ENCODE measurements around the gene GOLGA7B.
A peak's percentile ranks its signal among the peaks of the same experiment; 100 is the strongest.

Gene GOLGA7B

DNA sequence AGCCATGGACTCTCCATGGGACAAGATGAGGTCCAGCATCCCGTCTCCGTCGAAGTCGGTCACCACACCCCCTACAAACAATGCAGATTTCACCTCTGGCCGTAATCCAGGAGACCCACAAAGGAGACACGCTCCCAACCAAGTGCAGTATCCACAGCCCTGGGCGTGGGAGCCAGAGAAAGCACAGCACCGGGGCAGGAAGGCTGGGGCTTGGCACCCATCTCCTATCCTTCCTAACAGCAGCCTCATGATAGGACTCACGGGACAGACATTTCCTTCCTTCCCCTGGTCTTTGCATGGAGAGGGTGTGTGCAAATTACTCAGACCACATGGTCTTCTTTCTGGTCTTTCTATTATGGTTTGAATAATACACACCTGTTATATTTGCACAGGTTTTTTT is 46.3 kb downstream of the GOLGA7B start:
- no peak for DNase-seq (ENCODE audit: low read depth)

DNA sequence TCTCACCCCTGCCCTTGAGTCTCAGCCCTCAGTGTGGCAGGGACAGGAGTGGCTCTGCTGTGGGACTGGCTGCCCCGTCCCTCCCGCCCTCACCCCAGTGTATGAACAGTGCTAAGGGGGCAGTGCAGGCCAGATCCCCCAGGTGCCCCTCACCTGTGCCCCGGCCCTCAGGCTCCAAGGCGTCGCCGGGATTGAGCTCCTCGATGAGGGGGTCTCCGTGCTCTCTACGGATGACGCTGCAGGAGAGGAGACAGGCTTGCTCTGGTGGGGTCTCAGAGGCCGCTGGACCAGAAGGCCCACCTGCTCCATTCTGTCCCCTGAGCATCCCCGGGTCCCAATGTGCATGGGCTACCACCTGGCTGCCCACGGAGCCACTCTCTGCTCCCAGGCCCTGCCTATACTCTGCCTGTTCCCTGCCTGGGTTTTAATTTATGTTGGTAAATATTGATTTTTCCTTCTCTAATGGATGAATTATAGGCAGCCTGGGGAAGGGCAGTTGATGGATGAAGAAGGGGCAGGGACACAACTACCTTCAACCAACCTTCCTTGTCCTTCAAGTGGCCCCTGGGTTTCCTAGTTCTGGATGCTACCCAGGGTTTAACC is 47.2 kb downstream of the GOLGA7B start:
- no peak for DNase-seq (ENCODE audit: low read depth)

- DNase-seq (ENCODE audit: low read depth), result no peak
Measured at GRCh38 chr10:97898429-97898828, 48.8 kb downstream of the GOLGA7B start.

GRCh38 chr10:97901381-97901780 is 51.7 kb downstream of the GOLGA7B start:
- no peak for DNase-seq (ENCODE audit: low read depth)

- no peak for DNase-seq (ENCODE audit: low read depth)
Measured at GRCh38 chr10:97903128-97904017, 53.7 kb downstream of the GOLGA7B start.

- no peak for DNase-seq (ENCODE audit: low read depth)
Measured at GRCh38 chr10:97904018-97904381, 54.4 kb downstream of the GOLGA7B start.

DNA sequence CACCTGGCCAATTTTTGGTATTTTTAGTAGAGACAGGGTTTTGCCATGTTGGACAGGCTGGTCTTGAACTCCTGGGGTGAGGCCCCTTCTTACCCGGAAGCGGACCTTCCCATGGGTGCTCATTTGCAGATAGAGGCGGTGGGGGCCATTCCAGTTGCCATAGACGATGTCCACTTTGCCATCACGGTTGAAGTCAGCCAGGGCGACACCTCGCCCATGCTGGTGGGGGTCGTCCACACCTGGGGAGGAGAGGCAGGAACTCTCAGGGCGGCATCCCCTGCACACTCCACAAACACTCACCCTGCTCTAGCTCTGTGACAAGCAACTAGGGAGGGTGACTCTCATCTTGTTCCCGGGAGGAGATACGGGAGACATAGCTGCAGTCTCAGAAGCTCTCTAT is 54.9 kb downstream of the GOLGA7B start:
- DNase-seq (ENCODE audit: low read depth), result no peak

DNA sequence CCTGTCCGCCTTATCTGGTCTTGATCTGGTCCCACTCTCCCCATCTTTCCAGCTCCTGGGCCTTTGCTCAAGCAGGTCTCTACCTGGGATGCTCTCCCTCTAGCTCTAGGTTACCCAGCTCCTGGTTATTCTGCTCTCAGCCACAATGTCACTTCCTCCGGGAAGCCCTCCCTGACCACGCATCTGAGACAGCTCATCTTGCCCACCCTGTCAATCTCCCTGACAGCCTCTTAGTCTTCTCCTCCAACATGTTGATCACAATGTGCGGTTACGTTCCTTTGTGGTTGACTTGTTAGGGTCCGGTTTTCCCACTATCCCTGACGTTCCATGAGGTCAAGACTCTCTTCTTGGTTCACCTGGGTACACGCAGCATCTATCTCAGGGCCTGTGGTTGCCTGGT is 55.6 kb downstream of the GOLGA7B start:
- DNase-seq (ENCODE audit: low read depth), result no peak

DNA sequence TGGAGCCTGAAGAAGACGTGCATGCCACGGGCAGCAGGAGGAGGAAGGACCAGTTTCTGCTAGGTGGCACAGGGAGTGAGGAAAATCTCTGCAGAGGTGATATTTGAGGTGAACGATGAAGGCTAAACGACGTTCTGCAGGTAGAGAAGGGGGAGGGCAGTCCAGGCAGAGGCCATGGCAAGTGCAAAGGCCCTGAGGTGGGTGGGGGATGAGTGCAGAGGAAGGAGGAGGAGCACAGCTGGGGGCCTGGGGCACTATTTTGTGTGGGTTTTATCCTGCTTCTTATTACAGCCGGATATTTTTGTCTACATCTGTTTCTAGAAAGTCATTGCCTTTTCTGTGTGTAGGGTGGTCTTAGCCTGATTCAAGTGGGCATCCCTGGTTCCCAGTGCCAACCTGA is 57.6 kb downstream of the GOLGA7B start:
- no peak for DNase-seq (ENCODE audit: low read depth)

GRCh38 chr10:97907830-97908229 is 58.2 kb downstream of the GOLGA7B start:
- no peak for DNase-seq (ENCODE audit: low read depth)

DNA sequence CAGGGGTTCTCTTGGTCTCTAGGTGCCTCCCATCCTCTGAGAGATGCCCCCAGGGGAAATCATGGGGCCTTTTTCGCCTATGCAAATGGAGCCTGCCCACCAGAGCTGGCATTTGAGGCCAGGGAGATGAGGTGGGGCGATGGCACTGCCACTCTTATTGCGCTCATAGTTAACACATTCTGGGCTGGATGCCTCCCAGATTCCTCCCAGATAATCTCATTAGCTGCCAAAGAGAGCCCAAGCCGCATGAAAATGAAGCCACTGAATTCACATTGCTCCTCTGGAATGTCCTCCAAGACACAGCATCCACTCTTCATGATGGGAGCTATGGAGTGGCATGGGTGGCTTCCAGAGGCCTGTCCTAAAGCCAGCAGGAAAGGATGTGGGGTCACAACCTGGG is 61.0 kb downstream of the GOLGA7B start:
- DNase-seq (ENCODE audit: low read depth), result no peak

GRCh38 chr10:97911217-97911616 is 61.6 kb downstream of the GOLGA7B start:
- DNase-seq (ENCODE audit: low read depth), result no peak

DNA sequence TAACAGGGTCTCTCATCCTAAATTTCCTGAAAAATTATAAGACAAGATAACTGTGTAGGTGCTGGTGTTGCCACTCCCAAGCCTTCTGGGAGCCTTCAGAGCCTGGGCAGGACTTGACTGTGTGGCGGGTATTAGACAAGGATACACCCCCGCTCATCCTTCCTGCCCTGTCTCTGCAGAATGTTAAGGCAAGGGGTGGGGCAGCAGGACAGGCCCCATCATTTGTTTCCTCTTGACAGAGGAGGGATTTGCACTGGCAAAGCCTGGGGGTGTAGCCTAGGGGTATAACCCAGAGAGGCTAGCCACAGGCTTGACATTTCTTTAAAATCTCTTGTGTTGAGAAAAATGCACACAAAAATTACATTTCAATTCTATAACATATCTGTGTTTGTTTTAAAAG is 63.5 kb downstream of the GOLGA7B start:
- DNase-seq (ENCODE audit: low read depth), result no peak

- DNase-seq (ENCODE audit: low read depth), result no peak
Measured at GRCh38 chr10:97913614-97914013, 64.0 kb downstream of the GOLGA7B start.

GRCh38 chr10:97914171-97914836 is 64.7 kb downstream of the GOLGA7B start:
- DNase-seq (ENCODE audit: low read depth), result no peak

GRCh38 chr10:97914837-97915211 is 65.2 kb downstream of the GOLGA7B start:
- peak; percentile 16 for DNase-seq (ENCODE audit: low read depth)

- DNase-seq (ENCODE audit: low read depth), result no peak
Measured at GRCh38 chr10:97915346-97916131, 65.9 kb downstream of the GOLGA7B start.

DNA sequence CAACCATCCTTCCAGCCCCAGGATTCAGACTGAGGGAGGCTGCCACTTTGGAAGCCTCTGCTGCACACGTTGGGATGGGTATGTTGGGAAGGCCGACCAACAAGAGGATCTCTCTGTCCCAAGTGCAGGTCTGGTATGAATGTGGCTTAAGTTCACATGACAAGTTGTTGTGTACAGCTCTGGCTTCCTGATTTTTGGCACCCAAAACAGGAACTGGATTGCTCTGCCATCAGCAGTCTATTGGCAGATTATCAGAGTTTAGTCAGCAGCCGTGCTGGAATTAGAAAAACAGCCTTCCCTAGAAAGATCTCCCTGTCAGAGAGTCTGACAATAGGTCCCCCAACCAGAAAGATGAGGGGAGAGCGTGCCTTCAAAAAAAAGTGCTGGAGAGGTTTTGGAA is 66.9 kb downstream of the GOLGA7B start:
- DNase-seq (ENCODE audit: low read depth), result no peak

DNA sequence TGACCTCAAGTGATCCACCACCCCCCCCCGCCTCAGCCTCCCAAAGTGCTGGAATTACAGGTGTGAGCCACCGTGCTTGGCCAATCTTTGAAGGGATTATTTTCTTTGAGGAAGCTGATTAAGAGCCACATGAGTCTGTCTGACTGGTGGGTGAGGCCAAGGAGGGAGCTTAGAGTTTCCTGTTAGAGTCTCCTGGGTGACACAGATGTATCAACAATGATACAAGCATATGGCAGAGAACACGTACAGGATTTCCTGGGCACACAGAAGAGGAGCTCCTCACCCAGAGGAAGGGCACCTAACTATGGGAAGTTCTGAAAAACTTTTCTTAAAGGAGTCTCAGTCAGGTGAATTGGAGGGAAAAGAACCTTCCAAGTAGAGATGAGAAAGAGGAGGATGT is 69.4 kb downstream of the GOLGA7B start:
- DNase-seq (ENCODE audit: low read depth), result no peak

GRCh38 chr10:97920865-97921264 is 71.2 kb downstream of the GOLGA7B start:
- DNase-seq (ENCODE audit: low read depth), result no peak
